CD14-positive monocyte (primary cell): Measurements from ENCODE around the gene AZGP1. TPM values are rescaled to one million over a fixed set of nuclear protein-coding genes. Genes with fewer than 3 reads are reported as not detected.
A peak's percentile ranks its signal among the peaks of the same experiment; 100 is the strongest.
"Not testable (repeated sequence)": the region's sequence is repeated elsewhere in the genome, so short reads cannot be mapped to it uniquely, and the experiment has no call there.

Source experiments
- DNase-seq, 3 donors: peaks; one replicate each; pipeline ENCODE4 v3.0.0-alpha.2; 2011 to 2022
- H2AFZ ChIP-seq: 2 replicates; pipeline ENCODE4 v1.6.0; 2012; ENCODE audit warnings: mild to moderate bottlenecking, low read depth, low read length, inconsistent platforms; ENCODE audit not compliant: insufficient read depth, poor library complexity, severe bottlenecking
- H3K27ac ChIP-seq, 2 donors: 1 replicate in 1 of 2; 2 replicates in 1 of 2; pipeline ENCODE4 v1.5.1; 2012 to 2013; ENCODE audit warnings: low read length in 2 of 2, control low read depth in 1 of 2, inconsistent platforms in 1 of 2, low read depth in 1 of 2, mild to moderate bottlenecking in 1 of 2
- H3K27me3 ChIP-seq, 2 donors: one replicate each; pipeline versions ENCODE4 v1.6.0 to v1.6.1; 2011 to 2013; ENCODE audit warnings: low read length in 2 of 2; ENCODE audit not compliant: control insufficient read depth in 2 of 2, insufficient read depth in 2 of 2
- H3K36me3 ChIP-seq, 2 donors: replicated peaks in 1 of 2; 1 replicate in 1 of 2; 2 replicates in 1 of 2; pipeline versions ENCODE4 v1.5.1 to v1.6.1; 2012 to 2013; ENCODE audit warnings: low read length in 2 of 2, control low read depth in 1 of 2, inconsistent platforms in 1 of 2, mild to moderate bottlenecking in 1 of 2; ENCODE audit not compliant: insufficient read depth in 2 of 2, control insufficient read depth in 1 of 2
- H3K4me1 ChIP-seq, 2 donors: 1 replicate in 1 of 2; 2 replicates in 1 of 2; pipeline versions ENCODE4 v1.5.1 to v1.6.1; 2012 to 2013; ENCODE audit warnings: low read length in 2 of 2, control low read depth in 1 of 2, inconsistent platforms in 1 of 2, mild to moderate bottlenecking in 1 of 2, moderate library complexity in 1 of 2; ENCODE audit not compliant: insufficient read depth in 2 of 2, control insufficient read depth in 1 of 2
- H3K4me2 ChIP-seq: replicated peaks from 2 replicates; pipeline ENCODE3; 2012; ENCODE audit warnings: low read length, moderate library complexity, mild to moderate bottlenecking; ENCODE audit not compliant: poor library complexity, severe bottlenecking; ENCODE audit errors: extremely low read depth
- H3K4me3 ChIP-seq, 3 experiments: fragments of 200-600 bp in 1 of 3; sonication (generic) in 1 of 3; replicated peaks in 1 of 3; 1 replicate in 2 of 3; 2 replicates in 1 of 3; pipeline ENCODE4 v1.5.1; 2011 to 2013; ENCODE audit warnings: low read length in 3 of 3, mild to moderate bottlenecking in 3 of 3, control low read depth in 2 of 3, low read depth in 2 of 3, inconsistent platforms in 1 of 3, moderate library complexity in 1 of 3
- H3K79me2 ChIP-seq: 2 replicates; pipeline ENCODE4 v1.6.0; 2012; ENCODE audit warnings: mild to moderate bottlenecking, control low read depth, inconsistent platforms, low read length, moderate library complexity; ENCODE audit not compliant: insufficient read depth
- H3K9ac ChIP-seq: 2 replicates; pipeline ENCODE4 v1.6.0; 2017; ENCODE audit warnings: low read length, mild to moderate bottlenecking; ENCODE audit not compliant: insufficient read depth, poor library complexity, severe bottlenecking
- H3K9me3 ChIP-seq, 2 donors: replicated peaks in 1 of 2; 1 replicate in 1 of 2; 2 replicates in 1 of 2; pipeline versions ENCODE4 v1.5.1 to v1.6.1; 2012 to 2013; ENCODE audit warnings: low read length in 2 of 2, control low read depth in 1 of 2; ENCODE audit not compliant: control insufficient read depth in 1 of 2, insufficient read depth in 1 of 2
- H4K20me1 ChIP-seq: 2 replicates; pipeline ENCODE4 v1.6.0; 2012; ENCODE audit warnings: mild to moderate bottlenecking, low read length, control low read depth, moderate library complexity; ENCODE audit not compliant: insufficient read depth
- H3K27ac Mint-ChIP-seq, 7 donors: one replicate each; pipeline ENCODE4 v1.8.0; 2020; ENCODE audit warnings: mild to moderate bottlenecking in 7 of 7, mixed read lengths in 7 of 7, moderate library complexity in 6 of 7, inconsistent platforms in 2 of 7
- H3K27me3 Mint-ChIP-seq, 3 donors: one replicate each; pipeline ENCODE4 v1.8.0; 2021 to 2022; ENCODE audit warnings: low read depth in 3 of 3, mild to moderate bottlenecking in 3 of 3, mixed read lengths in 3 of 3, moderate library complexity in 3 of 3, inconsistent platforms in 1 of 3
- H3K36me3 Mint-ChIP-seq, 2 donors: one replicate each; pipeline ENCODE4 v1.8.0; 2020; ENCODE audit warnings: mixed read lengths in 2 of 2, inconsistent platforms in 1 of 2, mild to moderate bottlenecking in 1 of 2
- H3K4me1 Mint-ChIP-seq: one replicate; pipeline ENCODE4 v1.8.0; 2020; ENCODE audit warnings: mild to moderate bottlenecking, mixed read lengths
- H3K4me3 Mint-ChIP-seq, 2 donors: one replicate each; pipeline ENCODE4 v1.8.0; 2020; ENCODE audit warnings: mild to moderate bottlenecking in 2 of 2, mixed read lengths in 2 of 2, moderate library complexity in 1 of 2
- H3K9me3 Mint-ChIP-seq, 7 donors: one replicate each; pipeline ENCODE4 v1.8.0; 2020 to 2022; ENCODE audit warnings: mixed read lengths in 7 of 7, mild to moderate bottlenecking in 6 of 7, moderate library complexity in 6 of 7, inconsistent platforms in 2 of 7
- CTCF ChIP-seq: fragments of 200-600 bp; IDR thresholded peaks from one replicate; pipeline ENCODE4 v1.8.0; 2022; ENCODE audit warnings: antibody characterized with exemption, mild to moderate bottlenecking
- WGBS: methylation state at CpG from one replicate; pipeline ENCODE4 v1.1.5; 2013; ENCODE audit warnings: missing lambda C conversion rate; ENCODE audit not compliant: insufficient coverage; 5-methylcytosine and 5-hydroxymethylcytosine counted together
- intact Hi-C, 2 donors: fragments of 100-400 bp; cut with micrococcal nuclease; formaldehyde crosslinking; loops; one replicate each; pipeline versions ENCODE4 v1.15.0 to v1.15.1; 2023
- polyA plus RNA-seq, 3 donors: library from polyadenylated mRNA; depleted of rRNA in 1 of 3; unstranded in 2 of 3; stranded (reverse) in 1 of 3; fragments of 300-500 nt in 2 of 3; fragments of >200 nt in 1 of 3; fragmentation: Illumina TruSeq in 2 of 3; gene quantifications; 1 replicate in 2 of 3; 2 replicates in 1 of 3; pipeline ENCODE4 v1.2.3, GENCODE V29; 2012 to 2021

The AZGP1 gene
- polyA plus RNA-seq, 3 donors = not detected

GRCh38 chr7:99994819-99995218 is 19.0 kb upstream of the AZGP1 start:
- Mint-ChIP-seq H3K27me3 (peaks cover 5 to 12% (median 11%) of the 10 kb centered on the region in 3 donors), H3K4me3 (no peak overlapping the region)

GRCh38 chr7:99992330-99993038 is 16.7 kb upstream of the AZGP1 start:
- H3K36me3 Mint-ChIP-seq = no peaks in the 10 kb centered on the region
- DNase-seq = no peak

More at GRCh38 chr7:99994819-99995218, 19.0 kb upstream of the AZGP1 start:
- Histone ChIP-seq H3K4me2 (no peak overlapping the region), H3K4me1 (peaks cover 20 to 28% of the 10 kb centered on the region in 2 donors), H3K9ac (no peak overlapping the region), H3K79me2 (no peaks in the 10 kb centered on the region), H4K20me1 (no peaks in the 10 kb centered on the region), H3K9me3 (no peaks in the 10 kb centered on the region), H2AFZ (no peak overlapping the region), H3K27me3 (peaks cover 0 to 3% of the 10 kb centered on the region in 2 donors), H3K36me3 (no peaks in the 10 kb centered on the region), H3K4me3 (no peak overlapping the region), H3K27ac (no peak overlapping the region)
- WGBS = no CpG with 5 or more reads among the region's 8 CpGs
- H3K4me1 Mint-ChIP-seq = peaks cover 31% of the 10 kb centered on the region
- no peak for TF ChIP-seq CTCF
- DNase-seq = no peak
- H3K9me3 Mint-ChIP-seq = peaks cover 0 to 4% (median 0%) of the 10 kb centered on the region in 7 donors
- intact Hi-C loops = loop anchor here in 1 of 2 donors (10.0 kb wide), 1 partner anchor 60 kb away; no protein-coding TSS in a partner anchor
- H3K27ac Mint-ChIP-seq = no peak overlapping the region
- no peaks in the 10 kb centered on the region for H3K36me3 Mint-ChIP-seq

GRCh38 chr7:99991543-99991942 is 15.7 kb upstream of the AZGP1 start:
- H3K9me3 Mint-ChIP-seq, H3K4me3 ChIP-seq, H3K9me3 ChIP-seq, H3K4me3 Mint-ChIP-seq, H3K79me2 ChIP-seq, H3K27ac ChIP-seq, H3K9ac ChIP-seq, H2AFZ ChIP-seq, H3K27me3 ChIP-seq, H3K36me3 ChIP-seq, H4K20me1 ChIP-seq, DNase-seq, H3K4me2 ChIP-seq, H3K27ac Mint-ChIP-seq, H3K36me3 Mint-ChIP-seq: not testable (repeated sequence)
- intact Hi-C loops = loop anchor here (2.0 to 10.0 kb wide), 2 partner anchors 63 to 79 kb away; no protein-coding TSS in a partner anchor
- peaks cover 5 to 11% of the 10 kb centered on the region in 2 donors for H3K4me1 ChIP-seq
- WGBS = 63% methylated on average over 6 of the region's 6 CpGs
- Mint-ChIP-seq H3K4me1 (peaks cover 17% of the 10 kb centered on the region), H3K27me3 (peaks cover 5 to 19% (median 6%) of the 10 kb centered on the region in 3 donors)

More at GRCh38 chr7:99992330-99993038, 16.7 kb upstream of the AZGP1 start:
- Histone ChIP-seq H3K27ac (no peak overlapping the region), H3K4me1 (peaks cover 12 to 17% of the 10 kb centered on the region in 2 donors), H3K9ac (no peak overlapping the region), H3K9me3 (no peaks in the 10 kb centered on the region), H2AFZ (peak overlapping the region; percentile 59), H3K4me2 (peak overlapping the region; percentile 11), H3K27me3 (peaks cover 0 to 3% of the 10 kb centered on the region in 2 donors), H3K4me3 (no peak overlapping the region), H3K79me2 (no peaks in the 10 kb centered on the region), H4K20me1 (no peaks in the 10 kb centered on the region), H3K36me3 (no peaks in the 10 kb centered on the region)
- H3K4me1 Mint-ChIP-seq = peaks cover 25% of the 10 kb centered on the region
- TF ChIP-seq CTCF = no peak
- H3K9me3 Mint-ChIP-seq = peaks cover 0 to 4% (median 0%) of the 10 kb centered on the region in 7 donors
- H3K27me3 Mint-ChIP-seq = peaks cover 5 to 19% (median 11%) of the 10 kb centered on the region in 3 donors
- peak overlapping the region; percentile 4 to 74 for H3K4me3 Mint-ChIP-seq
- 59% methylated on average over 18 of the region's 21 CpGs for WGBS
- intact Hi-C loops = loop anchor here in 1 of 2 donors (10.0 kb wide), 1 partner anchor 62 kb away; no protein-coding TSS in a partner anchor
- H3K27ac Mint-ChIP-seq = peak overlapping the region in 2 of 7 donors; percentile 24 to 58
